MM.1S (cell line): ENCODE results near the gene FAM124A.

Source experiments
- DNase-seq: peaks from one replicate; pipeline ENCODE4 v3.0.0-alpha.2; 2015
- H2AFZ ChIP-seq: fragments of 300-600 bp; sonication (generic); 2 replicates; pipeline ENCODE4 v1.6.0; 2016; ENCODE audit warnings: antibody characterized with exemption, low read length
- H3F3A ChIP-seq: fragments of 300-600 bp; sonication (generic); 2 replicates; pipeline ENCODE4 v1.6.1; 2016; ENCODE audit warnings: mild to moderate bottlenecking, antibody characterized with exemption, low read length, moderate library complexity, mixed read lengths; ENCODE audit not compliant: insufficient read depth
- H3K27ac ChIP-seq: fragments of 300-600 bp; sonication (generic); 2 replicates; pipeline ENCODE4 v1.5.1; 2016; ENCODE audit warnings: mild to moderate bottlenecking, low read length
- H3K27me3 ChIP-seq: fragments of 300-600 bp; sonication (generic); replicated peaks from 2 replicates; pipeline ENCODE4 v1.6.0; 2016; ENCODE audit warnings: low read length; ENCODE audit not compliant: insufficient read depth
- H3K36me3 ChIP-seq: fragments of 300-600 bp; sonication (generic); replicated peaks from 2 replicates; pipeline ENCODE4 v1.6.1; 2016; ENCODE audit warnings: mild to moderate bottlenecking, low read length, mixed read lengths; ENCODE audit not compliant: insufficient read depth
- H3K4me1 ChIP-seq: fragments of 300-600 bp; sonication (generic); 2 replicates; pipeline ENCODE4 v1.6.1; 2016; ENCODE audit warnings: low read length, mixed read lengths
- H3K4me2 ChIP-seq: fragments of 300-600 bp; sonication (generic); 2 replicates; pipeline ENCODE4 v1.6.0; 2016; ENCODE audit warnings: low read depth, low read length
- H3K4me3 ChIP-seq: fragments of 300-600 bp; sonication (generic); 2 replicates; pipeline ENCODE4 v1.5.1; 2016; ENCODE audit warnings: low read length, mixed read lengths
- H3K79me2 ChIP-seq: fragments of 300-600 bp; sonication (generic); 2 replicates; pipeline ENCODE4 v1.6.1; 2016; ENCODE audit warnings: mixed run types, low read length, mixed read lengths
- H3K9ac ChIP-seq: fragments of 300-600 bp; sonication (generic); 2 replicates; pipeline ENCODE4 v1.6.1; 2016; ENCODE audit warnings: low read length, mixed read lengths
- H3K9me2 ChIP-seq: fragments of 300-600 bp; sonication (generic); replicated peaks from 2 replicates; pipeline ENCODE4 v1.6.1; 2016; ENCODE audit warnings: mild to moderate bottlenecking, low read length, mixed read lengths; ENCODE audit not compliant: insufficient read depth
- H3K9me3 ChIP-seq: fragments of 300-600 bp; sonication (generic); replicated peaks from 2 replicates; pipeline ENCODE4 v1.6.1; 2016; ENCODE audit warnings: mild to moderate bottlenecking, low read length, mixed read lengths; ENCODE audit not compliant: insufficient read depth
- H4K20me1 ChIP-seq: fragments of 300-600 bp; sonication (generic); 2 replicates; pipeline ENCODE4 v1.6.1; 2016; ENCODE audit warnings: mild to moderate bottlenecking, low read length, moderate library complexity, mixed read lengths; ENCODE audit not compliant: insufficient read depth
- CTCF ChIP-seq: fragments of 300-600 bp; sonication (generic); IDR thresholded peaks from 2 replicates; pipeline ENCODE4 v1.5.1; 2016; ENCODE audit warnings: antibody characterized with exemption, low read length, mixed read lengths
- EZH2 ChIP-seq: fragments of 300-600 bp; sonication (generic); optimal IDR thresholded peaks from 2 replicates; pipeline ENCODE3; 2017; ENCODE audit warnings: low read depth, mild to moderate bottlenecking, antibody characterized with exemption, low read length, mixed read lengths
- EZH2phosphoT487 ChIP-seq: fragments of 300-600 bp; sonication (generic); IDR thresholded peaks from 2 replicates; pipeline ENCODE4 v1.6.1; 2018; ENCODE audit warnings: antibody characterized with exemption, low read length

Gene FAM124A

GRCh38 chr13:51202477-51203046 is 19.6 kb upstream of the FAM124A start:
- H2AFZ ChIP-seq: no peak overlapping the region
- no peak overlapping the region for H3K4me3 ChIP-seq
- no peaks in the 10 kb centered on the region for H3K36me3 ChIP-seq
- no peak overlapping the region for H3K4me2 ChIP-seq
- DNase-seq: no peak
- no peak overlapping the region for H3K9ac ChIP-seq
- H3K4me1 ChIP-seq: no peaks in the 10 kb centered on the region
- H3K27me3 ChIP-seq: no peaks in the 10 kb centered on the region
- no peak overlapping the region for H3K27ac ChIP-seq
- no peaks in the 10 kb centered on the region for H3K9me2 ChIP-seq
- H3K9me3 ChIP-seq: no peaks in the 10 kb centered on the region
- no peaks in the 10 kb centered on the region for H3F3A ChIP-seq
- TF ChIP-seq CTCF: no peak
- TF ChIP-seq EZH2: no peak
- TF ChIP-seq EZH2phosphoT487: no peak
- no peaks in the 10 kb centered on the region for H3K79me2 ChIP-seq
- no peaks in the 10 kb centered on the region for H4K20me1 ChIP-seq

- H3K4me2 ChIP-seq: no peak overlapping the region
- H3K79me2 ChIP-seq: no peaks in the 10 kb centered on the region
- TF ChIP-seq EZH2phosphoT487 (no peak), EZH2 (no peak)
- no peaks in the 10 kb centered on the region for H3K27me3 ChIP-seq
- H3K9ac ChIP-seq: no peak overlapping the region
- no peak for DNase-seq
- H2AFZ ChIP-seq: no peak overlapping the region
- H3K4me1 ChIP-seq: no peaks in the 10 kb centered on the region
- H3K36me3 ChIP-seq: no peaks in the 10 kb centered on the region
- H4K20me1 ChIP-seq: no peaks in the 10 kb centered on the region
- H3K9me2 ChIP-seq: no peaks in the 10 kb centered on the region
- H3K9me3 ChIP-seq: no peaks in the 10 kb centered on the region
- H3F3A ChIP-seq: no peaks in the 10 kb centered on the region
- H3K27ac ChIP-seq: no peak overlapping the region
- H3K4me3 ChIP-seq: no peak overlapping the region
Measured at GRCh38 chr13:51206584-51206983, 15.6 kb upstream of the FAM124A start.

- Histone ChIP-seq H3K27me3 (no peaks in the 10 kb centered on the region), H3K4me2 (no peak overlapping the region), H3K27ac (no peak overlapping the region), H3K36me3 (no peaks in the 10 kb centered on the region), H4K20me1 (no peaks in the 10 kb centered on the region), H3K9me3 (no peaks in the 10 kb centered on the region), H3K4me3 (no peak overlapping the region), H3K4me1 (no peaks in the 10 kb centered on the region), H3K9me2 (no peaks in the 10 kb centered on the region), H3F3A (no peaks in the 10 kb centered on the region), H3K9ac (no peak overlapping the region), H3K79me2 (no peaks in the 10 kb centered on the region), H2AFZ (no peak overlapping the region)
- TF ChIP-seq EZH2: no peak
- no peak for TF ChIP-seq CTCF
- no peak for TF ChIP-seq EZH2phosphoT487
- DNase-seq: no peak
Measured at GRCh38 chr13:51207881-51208280, 14.3 kb upstream of the FAM124A start.

- Histone ChIP-seq H2AFZ (no peak overlapping the region), H4K20me1 (no peaks in the 10 kb centered on the region), H3K9me3 (no peaks in the 10 kb centered on the region), H3K79me2 (no peaks in the 10 kb centered on the region), H3K9ac (no peak overlapping the region), H3K27me3 (no peaks in the 10 kb centered on the region), H3K4me1 (no peaks in the 10 kb centered on the region), H3K36me3 (no peaks in the 10 kb centered on the region), H3K4me2 (no peak overlapping the region), H3K27ac (no peak overlapping the region), H3K9me2 (no peaks in the 10 kb centered on the region), H3K4me3 (no peak overlapping the region), H3F3A (no peaks in the 10 kb centered on the region)
- TF ChIP-seq CTCF: no peak
- no peak for TF ChIP-seq EZH2
- TF ChIP-seq EZH2phosphoT487: no peak
- no peak for DNase-seq
Measured at GRCh38 chr13:51208716-51209115, 13.5 kb upstream of the FAM124A start.
